HepG2 (cell line): ENCODE measurements around the gene CBL. TPM values are rescaled to one million over a fixed set of nuclear protein-coding genes. Genes with fewer than 3 reads are reported as not detected.
A peak's percentile ranks its signal among the peaks of the same experiment; 100 is the strongest.

Experiments used
- ATAC-seq: fragments of 200-7000 bp; cut with Tn5 transposase; 3 replicates; pipeline ENCODE4 v1.9.1; 2020; ENCODE audit warnings: mild to moderate bottlenecking, moderate library complexity
- BruUV-seq: library from RNA; stranded (reverse); fragments of 400-500 nt; replicated peaks from 2 replicates; lab custom pipeline; 2021; lab: Mats Ljungman, UMichigan
- CTCF ChIA-PET: fragments of 300-600 bp; formaldehyde crosslinking; extraction: SDS; loops from one replicate; lab custom pipeline; 2021; ENCODE audit warnings: low total read pairs, inconsistent platforms, low intra/inter-chr PET ratio; lab: Yijun Ruan, JAX
- POLR2A ChIA-PET: fragments of 350-600 bp; sonication (Branson Sonifier 250); formaldehyde crosslinking; loops from one replicate; lab custom pipeline; 2020; ENCODE audit warnings: antibody characterized with exemption, inconsistent platforms; lab: Yijun Ruan, JAX
- DNase-seq: peaks from one replicate; pipeline ENCODE4 v3.0.0-alpha.2; 2015; ENCODE audit warnings: low spot score
- FAIRE-seq: peaks from 3 replicates; lab custom pipeline; 2011; peaks lifted over from hg19 to GRCh38; lab: Jason Lieb, UNC
- H2AFZ ChIP-seq: one replicate; pipeline ENCODE4 v1.6.1; 2011; ENCODE audit warnings: low read length, inconsistent platforms
- H3K27ac ChIP-seq: fragments of 300-600 bp; 3 replicates; pipeline ENCODE4 v1.8.0; 2011; ENCODE audit warnings: mixed run types, mild to moderate bottlenecking, mixed read lengths, low read length, inconsistent platforms; ENCODE audit not compliant: insufficient read depth; ENCODE audit errors: extremely low read length
- H3K27me3 ChIP-seq, 2 experiments: fragments of 200-600 bp in 1 of 2; 2 replicates in 1 of 2; 3 replicates in 1 of 2; pipeline versions ENCODE4 v1.6.0 to v1.8.0; 2011; ENCODE audit warnings: low read length in 2 of 2, mild to moderate bottlenecking in 2 of 2, moderate library complexity in 2 of 2, inconsistent platforms in 1 of 2; ENCODE audit not compliant: insufficient read depth in 2 of 2, control insufficient read depth in 1 of 2
- H3K36me3 ChIP-seq, 2 experiments: fragments of 200-600 bp in 1 of 2; replicated peaks in 1 of 2; 2 replicates in 1 of 2; 3 replicates in 1 of 2; pipeline versions ENCODE4 v1.5.1 to v1.8.0; 2011; ENCODE audit warnings: low read length in 2 of 2, inconsistent platforms in 1 of 2; ENCODE audit not compliant: insufficient read depth in 2 of 2, control insufficient read depth in 1 of 2
- H3K4me1 ChIP-seq: 2 replicates; pipeline ENCODE4 v1.5.1; 2012; ENCODE audit warnings: low read length, inconsistent platforms; ENCODE audit not compliant: insufficient read depth
- H3K4me2 ChIP-seq: 2 replicates; pipeline ENCODE4 v1.6.0; 2011; ENCODE audit warnings: low read depth, low read length, inconsistent platforms
- H3K4me3 ChIP-seq, 3 experiments: fragments of 200-600 bp in 1 of 3; sonication (generic), shearing (Covaris generic) in 1 of 3; replicated peaks in 1 of 3; 2 replicates each; pipeline ENCODE4 v1.5.1; 2011 to 2016; ENCODE audit warnings: low read length in 3 of 3, inconsistent platforms in 2 of 3, low read depth in 2 of 3, mild to moderate bottlenecking in 2 of 3, control low read depth in 1 of 3, mixed read lengths in 1 of 3; ENCODE audit not compliant: insufficient read depth in 1 of 3
- H3K79me2 ChIP-seq: one replicate; pipeline ENCODE4 v1.6.1; 2011; ENCODE audit warnings: low read length, inconsistent platforms; ENCODE audit not compliant: insufficient read depth
- H3K9ac ChIP-seq: 2 replicates; pipeline ENCODE4 v1.6.0; 2011; ENCODE audit warnings: mild to moderate bottlenecking, low read depth, low read length, inconsistent platforms; ENCODE audit not compliant: insufficient read depth
- H3K9me3 ChIP-seq: 2 replicates; pipeline ENCODE4 v1.5.1; 2012; ENCODE audit warnings: mild to moderate bottlenecking, low read length
- H4K20me1 ChIP-seq: 2 replicates; pipeline ENCODE4 v1.6.0; 2011; ENCODE audit warnings: inconsistent platforms, mild to moderate bottlenecking, low read length, moderate library complexity; ENCODE audit not compliant: insufficient read depth
- AGO1 ChIP-seq: fragments of 200-400 bp; formaldehyde crosslinking; IDR thresholded peaks from 2 replicates; pipeline ENCODE4 v1.6.1; 2017; ENCODE audit warnings: mild to moderate bottlenecking, low read depth, low read length, moderate library complexity; ENCODE audit not compliant: poor library complexity, severe bottlenecking
- CEBPG ChIP-seq: IDR thresholded peaks from 2 replicates; pipeline ENCODE4 v1.6.1; 2016
- CSRNP2 ChIP-seq: sonication (generic); formaldehyde crosslinking; conservative IDR thresholded peaks from 2 replicates; pipeline ENCODE4 v1.8.0; 2022; ENCODE audit warnings: low read depth, missing genetic modification reagents
- E2F2 ChIP-seq: sonication (generic); formaldehyde crosslinking; IDR thresholded peaks from 2 replicates; pipeline ENCODE4 v1.4.0; 2020; ENCODE audit warnings: missing genetic modification reagents, borderline replicate concordance
- FOXO1 ChIP-seq: sonication (generic); formaldehyde crosslinking; IDR thresholded peaks from 2 replicates; pipeline ENCODE4 v1.4.0; 2020; ENCODE audit warnings: missing genetic modification reagents
- JDP2 ChIP-seq: sonication (generic); formaldehyde crosslinking; IDR thresholded peaks from 2 replicates; pipeline ENCODE4 v1.8.1; 2022; ENCODE audit warnings: missing genetic modification reagents, borderline replicate concordance
- MIER3 ChIP-seq: IDR thresholded peaks from 2 replicates; pipeline ENCODE4 v1.6.1; 2016; ENCODE audit warnings: missing compliant biosample characterization, borderline replicate concordance
- NFE2 ChIP-seq: sonication (generic); formaldehyde crosslinking; IDR thresholded peaks from 2 replicates; pipeline ENCODE4 v1.4.0; 2020; ENCODE audit warnings: missing genetic modification reagents
- PHF5A ChIP-seq: IDR thresholded peaks from one replicate; pipeline ENCODE4 v1.6.1; 2018; ENCODE audit warnings: low read depth, missing genetic modification reagents; ENCODE audit not compliant: unreplicated experiment
- RFX1 ChIP-seq: fragments of 450-650 bp; IDR thresholded peaks from 2 replicates; pipeline ENCODE4 v1.6.1; 2017
- STAT5B ChIP-seq: sonication (generic); formaldehyde crosslinking; IDR thresholded peaks from 2 replicates; pipeline ENCODE4 v1.4.0; 2020; ENCODE audit warnings: missing genetic modification reagents
- TCF7 ChIP-seq: sonication (generic); IDR thresholded peaks from 2 replicates; pipeline ENCODE4 v1.6.1; 2016; ENCODE audit warnings: antibody characterized with exemption, low read depth
- ZNF263 ChIP-seq: sonication (generic); formaldehyde crosslinking; IDR thresholded peaks from 2 replicates; pipeline ENCODE4 v1.4.0; 2020; ENCODE audit warnings: missing genetic modification reagents
- ZNF563 ChIP-seq: sonication (generic); formaldehyde crosslinking; IDR thresholded peaks from 2 replicates; pipeline ENCODE4 v1.8.0; 2022; ENCODE audit warnings: mild to moderate bottlenecking, moderate library complexity, missing genetic modification reagents
- ZNF564 ChIP-seq: sonication (generic); formaldehyde crosslinking; IDR thresholded peaks from 2 replicates; pipeline ENCODE4 v1.8.1; 2023; ENCODE audit warnings: mild to moderate bottlenecking, missing genetic modification reagents
- ZNF567 ChIP-seq: sonication (generic); formaldehyde crosslinking; IDR thresholded peaks from 2 replicates; pipeline ENCODE4 v1.8.1; 2023; ENCODE audit warnings: mild to moderate bottlenecking, missing genetic modification reagents, borderline replicate concordance
- ZNF570 ChIP-seq: sonication (generic); formaldehyde crosslinking; IDR thresholded peaks from 2 replicates; pipeline ENCODE4 v1.4.0; 2020; ENCODE audit warnings: mild to moderate bottlenecking, missing genetic modification reagents, borderline replicate concordance
- ZNF747 ChIP-seq: sonication (generic); formaldehyde crosslinking; IDR thresholded peaks from 2 replicates; pipeline ENCODE4 v1.8.1; 2023; ENCODE audit warnings: missing genetic modification reagents, mild to moderate bottlenecking, borderline replicate concordance
- WGBS: methylation state at CpG from one replicate; pipeline ENCODE4 v1.1.6; 2017; ENCODE audit warnings: low lambda C conversion rate; 5-methylcytosine and 5-hydroxymethylcytosine counted together
- in situ Hi-C: cut with HindIII; loops from 2 replicates; pipeline ENCODE4 v1.10.0; 2017; ENCODE audit warnings: low pct_unique_long_range_greater_than_20kb; ENCODE audit not compliant: extremely low pct_ligation_motif_present
- intact Hi-C: fragments of 100-400 bp; cut with micrococcal nuclease; formaldehyde crosslinking; loops from one replicate; pipeline ENCODE4 v1.10.0; 2022; ENCODE audit not compliant: unreplicated experiment
- polyA plus RNA-seq, 8 experiments: library from polyadenylated mRNA; depleted of rRNA in 3 of 8; stranded (reverse) in 7 of 8; unstranded in 1 of 8; fragments of >200 nt; fragmentation: Illumina TruSeq in 4 of 8; extraction: Trizol in 4 of 8; gene quantifications; 2 replicates each; pipeline versions ENCODE4 v1.2.1 to v1.2.3, GENCODE V29; 2011 to 2016; ENCODE audit warnings: low read depth in 4 of 8, missing spikeins in 1 of 8, mixed read lengths in 1 of 8; ENCODE audit not compliant: insufficient read depth in 1 of 8
- total RNA-seq, 5 experiments: library from RNA; depleted of rRNA; stranded (reverse); fragments of >200 nt; fragmentation: Illumina TruSeq; extraction: Trizol; gene quantifications; 2 replicates each; pipeline ENCODE4 v1.2.3, GENCODE V29; 2016; ENCODE audit warnings: low read depth in 1 of 5
- TF ChIP-seq, protein P1 (sequence below): sonication (generic); formaldehyde crosslinking; IDR thresholded peaks from 2 replicates; pipeline ENCODE4 v1.5.0; 2020; ENCODE audit warnings: missing genetic modification reagents

The CBL gene
- total and polyA plus RNA-seq, 2 of the 13 experiments (the other 11 are each of a cell fraction or from before 2014, with no cell fraction given), result 6.6 to 7.4 TPM

GRCh38 chr11:119305556-119306372 is 99.6 kb downstream of the CBL start:
- in situ Hi-C loops, result no loop called here
- peak; percentile 64 for ATAC-seq
- CTCF ChIA-PET, result no interaction called here
- TF ChIP-seq PHF5A (CRISPR knock-in tag), result no peak
- TF ChIP-seq ZNF563 (CRISPR knock-in tag), result no peak
- no peak for TF ChIP-seq FOXO1 (CRISPR knock-in tag)
- no peak for TF ChIP-seq ZNF567 (CRISPR knock-in tag)
- TF ChIP-seq, protein P1, sequence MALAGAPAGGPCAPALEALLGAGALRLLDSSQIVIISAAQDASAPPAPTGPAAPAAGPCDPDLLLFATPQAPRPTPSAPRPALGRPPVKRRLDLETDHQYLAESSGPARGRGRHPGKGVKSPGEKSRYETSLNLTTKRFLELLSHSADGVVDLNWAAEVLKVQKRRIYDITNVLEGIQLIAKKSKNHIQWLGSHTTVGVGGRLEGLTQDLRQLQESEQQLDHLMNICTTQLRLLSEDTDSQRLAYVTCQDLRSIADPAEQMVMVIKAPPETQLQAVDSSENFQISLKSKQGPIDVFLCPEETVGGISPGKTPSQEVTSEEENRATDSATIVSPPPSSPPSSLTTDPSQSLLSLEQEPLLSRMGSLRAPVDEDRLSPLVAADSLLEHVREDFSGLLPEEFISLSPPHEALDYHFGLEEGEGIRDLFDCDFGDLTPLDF (CRISPR knock-in tag), result no peak
- TF ChIP-seq ZNF570, result no peak
- TF ChIP-seq CEBPG (CRISPR knock-in tag), result no peak
- no peak for TF ChIP-seq MIER3 (CRISPR knock-in tag)
- TF ChIP-seq JDP2 (CRISPR knock-in tag), result no peak
- no peak for TF ChIP-seq ZNF747 (CRISPR knock-in tag)
- no peak for TF ChIP-seq CSRNP2 (CRISPR knock-in tag)
- TF ChIP-seq ZNF263 (CRISPR knock-in tag), result peak; percentile 94
- TF ChIP-seq RFX1, result no peak
- TF ChIP-seq ZNF564 (CRISPR knock-in tag), result no peak
- no peak for TF ChIP-seq E2F2 (CRISPR knock-in tag)
- no peak for TF ChIP-seq NFE2 (CRISPR knock-in tag)
- TF ChIP-seq STAT5B (CRISPR knock-in tag), result no peak
- TF ChIP-seq TCF7, result peak; percentile 11; the same call in 1 of the 2 replicates
- TF ChIP-seq AGO1, result no peak

More at GRCh38 chr11:119305556-119306372, 99.6 kb downstream of the CBL start:
- DNase-seq (peak; percentile 53), FAIRE-seq (no peak)
- no TSS peak for BruUV-seq
- peaks cover 4 to 12% of the 10 kb centered on the region in 2 experiments; a peak in 4 of 5 replicates for H3K36me3 ChIP-seq
- 40% methylated on average over 6 of the region's 7 CpGs for WGBS
- H3K79me2 ChIP-seq, result no peaks in the 10 kb centered on the region
- POLR2A ChIA-PET, result interaction anchor here (2.8 kb wide), 1 partner anchor 13 kb away, joined by 9 read pairs; no protein-coding TSS in a partner anchor
- intact Hi-C loops, result no loop called here
- no peak overlapping the region for H3K4me3 ChIP-seq
- H3K27me3 ChIP-seq, result no peaks in the 10 kb centered on the region
- no peak overlapping the region for H3K4me2 ChIP-seq
- H3K9me3 ChIP-seq, result no peaks in the 10 kb centered on the region
- H3K9ac ChIP-seq, result no peak overlapping the region
- no peaks in the 10 kb centered on the region for H4K20me1 ChIP-seq
- no peak overlapping the region for H3K27ac ChIP-seq
- peaks cover 22% of the 10 kb centered on the region for H3K4me1 ChIP-seq
- no peak overlapping the region for H2AFZ ChIP-seq
